GM11168 (cell line): ENCODE measurements around the gene U2AF2.

Source experiments
- in situ Hi-C: fragments of 300-500 bp; cut with MboI; formaldehyde crosslinking; loops from one replicate; pipeline ENCODE4 v1.12.0; 2022; ENCODE audit warnings: low sequenced_read_pairs; ENCODE audit not compliant: unreplicated experiment

Gene U2AF2

GRCh38 chr19:55654868-55655647 lies at the start of gene U2AF2:
Gene U2AF2, plus strand, starts transcription at chr19:55655035. Its CDS starts 70 bp downstream, at chr19:55655105.
- in situ Hi-C loops: no loop called here

DNA sequence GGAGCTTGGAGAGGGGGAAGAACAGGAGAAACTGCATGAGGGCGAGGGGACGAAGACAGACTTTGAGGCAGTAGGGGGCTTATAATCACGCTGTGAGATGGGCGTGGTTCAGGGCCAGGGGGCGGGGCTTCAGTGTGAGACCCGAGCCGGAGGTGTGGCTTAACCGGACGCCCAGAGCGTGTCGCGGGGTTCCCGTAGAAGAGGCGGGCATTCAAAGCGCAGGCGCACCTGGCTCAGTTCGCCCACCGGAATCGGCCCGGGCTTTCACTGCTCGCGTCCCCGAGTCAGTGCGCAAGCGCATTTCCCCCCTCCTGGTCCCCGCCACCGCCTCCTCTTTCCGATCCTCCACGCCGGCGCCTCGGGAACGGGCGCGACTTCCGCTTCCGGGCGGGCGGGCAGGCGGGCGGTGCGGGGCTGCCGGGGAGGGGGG lies 49.6 kb upstream of the U2AF2 start:
- in situ Hi-C loops: no loop called here

DNA sequence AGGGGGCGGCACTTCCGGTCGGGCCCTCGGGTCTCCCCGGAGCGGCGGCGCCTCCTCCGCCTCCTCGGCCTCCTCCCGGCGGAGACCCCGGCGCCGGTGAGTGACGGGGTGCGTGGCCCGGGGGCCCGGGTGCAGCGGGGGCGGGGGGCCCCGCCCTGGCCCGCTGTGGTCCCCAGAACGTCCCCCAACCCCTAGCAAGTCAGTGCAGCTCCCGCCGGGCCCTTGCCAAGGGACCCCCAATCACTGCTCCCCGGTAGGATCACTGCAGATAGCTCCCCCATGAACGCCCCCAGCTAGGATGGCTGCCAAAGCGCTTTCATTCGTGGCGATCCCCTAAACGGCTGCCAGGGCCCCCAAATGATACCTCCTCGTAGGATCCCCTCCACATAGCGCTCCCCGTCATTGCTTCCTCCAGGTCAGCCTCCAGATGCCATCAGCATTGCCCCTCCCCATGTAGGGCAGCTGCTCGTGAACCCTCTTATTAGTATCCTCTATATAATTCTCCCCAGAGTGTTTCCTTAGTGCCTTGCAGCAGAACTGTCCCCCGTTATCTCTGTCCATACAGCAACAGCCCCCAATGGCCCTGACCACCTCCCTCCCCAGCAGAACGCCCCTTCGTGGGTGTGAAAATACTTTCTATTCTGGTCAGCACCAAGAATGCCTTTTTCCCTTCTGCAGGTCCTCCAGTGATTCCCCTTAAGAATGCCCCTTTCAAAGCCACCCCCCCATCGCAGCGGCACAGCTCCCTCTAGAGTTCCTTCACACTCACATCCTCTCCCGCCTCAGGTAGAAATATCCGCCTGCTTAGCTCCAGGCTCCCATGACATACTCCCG lies 49.0 kb upstream of the U2AF2 start, which contains the start of gene ZNF865:
ZNF865 (plus strand) TSS at position 11 of the 834 bp plus-strand sequence. CDS start 7,972 bp downstream, outside the sequence.
- in situ Hi-C loops: no loop called here

DNA sequence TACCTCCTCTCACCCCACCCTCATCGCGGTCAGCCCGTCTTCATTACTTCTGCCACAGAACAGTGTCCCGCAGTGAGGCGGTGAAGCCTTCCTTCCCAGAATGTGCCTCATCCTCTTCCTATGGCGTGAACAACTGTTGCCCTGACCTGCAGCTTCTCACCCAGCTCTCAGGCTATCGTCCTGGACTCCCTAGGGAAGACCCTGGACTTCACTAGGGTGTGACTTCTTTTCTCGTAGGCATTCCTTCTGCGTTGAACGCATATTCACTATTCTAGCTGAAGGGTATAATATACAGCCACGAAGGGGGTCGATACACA lies 48.4 kb upstream of the U2AF2 start:
- in situ Hi-C loops: no loop called here

GRCh38 chr19:55606817-55607216 lies 48.0 kb upstream of the U2AF2 start:
- in situ Hi-C loops: no loop called here

DNA sequence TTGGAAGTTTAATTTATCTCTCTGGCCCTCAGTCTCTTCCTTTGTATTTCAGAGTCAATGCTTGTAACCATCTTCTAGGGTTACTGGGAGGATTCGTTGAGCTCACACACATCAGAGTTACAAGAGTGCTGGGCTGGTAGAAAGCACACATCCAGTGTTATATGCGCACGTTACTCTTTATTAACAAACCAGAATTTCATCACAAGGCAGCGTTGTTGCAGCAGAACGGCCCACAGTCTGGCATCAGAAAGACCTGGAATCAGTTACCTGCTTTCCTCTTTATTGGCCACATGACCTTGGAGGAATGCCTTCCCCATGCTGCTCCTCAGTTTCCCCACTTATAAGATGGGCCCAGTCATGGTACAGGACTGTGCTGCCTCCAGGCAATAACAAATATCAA lies 45.5 kb upstream of the U2AF2 start:
- in situ Hi-C loops: no loop called here

GRCh38 chr19:55611300-55611982 lies 43.4 kb upstream of the U2AF2 start:
- in situ Hi-C loops: no loop called here

GRCh38 chr19:55611983-55612645 lies 42.7 kb upstream of the U2AF2 start:
- in situ Hi-C loops: no loop called here

DNA sequence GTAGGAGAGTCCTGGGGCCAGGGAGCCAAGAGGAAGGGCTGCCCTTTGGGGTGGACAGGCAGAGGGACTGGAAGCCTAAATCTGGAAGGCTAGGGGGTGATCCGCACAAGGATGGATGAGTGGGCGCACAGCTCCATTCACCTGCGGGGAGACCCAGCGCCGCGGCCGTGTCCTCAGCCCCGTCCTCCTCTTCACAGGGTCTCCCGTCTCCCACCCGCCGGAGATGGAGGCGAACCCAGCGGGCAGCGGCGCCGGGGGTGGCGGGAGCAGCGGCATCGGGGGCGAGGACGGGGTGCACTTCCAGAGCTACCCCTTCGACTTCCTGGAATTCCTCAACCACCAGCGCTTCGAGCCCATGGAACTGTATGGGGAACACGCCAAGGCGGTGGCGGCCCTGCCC lies 41.4 kb upstream of the U2AF2 start:
- in situ Hi-C loops: no loop called here

GRCh38 chr19:55613930-55614710 lies 40.7 kb upstream of the U2AF2 start:
- in situ Hi-C loops: no loop called here

DNA sequence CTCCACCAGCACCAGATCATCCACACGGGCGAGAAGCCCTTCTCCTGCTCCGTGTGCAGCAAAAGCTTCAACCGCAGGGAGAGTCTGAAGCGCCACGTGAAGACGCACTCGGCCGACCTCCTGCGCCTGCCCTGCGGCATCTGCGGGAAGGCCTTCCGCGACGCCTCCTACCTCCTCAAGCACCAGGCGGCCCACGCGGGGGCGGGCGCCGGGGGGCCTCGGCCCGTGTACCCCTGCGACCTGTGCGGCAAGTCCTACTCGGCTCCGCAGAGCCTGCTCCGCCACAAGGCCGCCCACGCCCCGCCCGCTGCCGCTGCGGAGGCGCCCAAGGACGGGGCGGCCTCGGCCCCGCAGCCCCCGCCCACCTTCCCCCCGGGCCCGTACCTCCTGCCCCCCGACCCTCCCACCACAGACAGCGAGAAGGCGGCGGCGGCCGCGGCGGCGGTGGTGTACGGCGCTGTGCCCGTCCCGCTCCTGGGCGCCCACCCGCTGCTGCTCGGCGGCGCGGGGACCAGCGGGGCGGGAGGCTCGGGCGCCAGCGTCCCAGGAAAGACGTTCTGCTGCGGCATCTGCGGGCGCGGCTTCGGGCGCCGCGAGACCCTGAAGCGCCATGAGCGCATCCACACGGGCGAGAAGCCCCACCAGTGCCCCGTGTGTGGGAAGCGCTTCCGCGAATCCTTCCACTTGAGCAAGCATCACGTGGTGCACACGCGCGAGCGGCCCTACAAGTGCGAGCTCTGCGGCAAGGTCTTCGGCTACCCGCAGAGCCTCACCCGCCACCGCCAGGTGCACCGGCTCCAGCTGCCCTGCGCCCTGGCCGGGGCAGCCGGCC lies 39.9 kb upstream of the U2AF2 start:
- in situ Hi-C loops: no loop called here

DNA sequence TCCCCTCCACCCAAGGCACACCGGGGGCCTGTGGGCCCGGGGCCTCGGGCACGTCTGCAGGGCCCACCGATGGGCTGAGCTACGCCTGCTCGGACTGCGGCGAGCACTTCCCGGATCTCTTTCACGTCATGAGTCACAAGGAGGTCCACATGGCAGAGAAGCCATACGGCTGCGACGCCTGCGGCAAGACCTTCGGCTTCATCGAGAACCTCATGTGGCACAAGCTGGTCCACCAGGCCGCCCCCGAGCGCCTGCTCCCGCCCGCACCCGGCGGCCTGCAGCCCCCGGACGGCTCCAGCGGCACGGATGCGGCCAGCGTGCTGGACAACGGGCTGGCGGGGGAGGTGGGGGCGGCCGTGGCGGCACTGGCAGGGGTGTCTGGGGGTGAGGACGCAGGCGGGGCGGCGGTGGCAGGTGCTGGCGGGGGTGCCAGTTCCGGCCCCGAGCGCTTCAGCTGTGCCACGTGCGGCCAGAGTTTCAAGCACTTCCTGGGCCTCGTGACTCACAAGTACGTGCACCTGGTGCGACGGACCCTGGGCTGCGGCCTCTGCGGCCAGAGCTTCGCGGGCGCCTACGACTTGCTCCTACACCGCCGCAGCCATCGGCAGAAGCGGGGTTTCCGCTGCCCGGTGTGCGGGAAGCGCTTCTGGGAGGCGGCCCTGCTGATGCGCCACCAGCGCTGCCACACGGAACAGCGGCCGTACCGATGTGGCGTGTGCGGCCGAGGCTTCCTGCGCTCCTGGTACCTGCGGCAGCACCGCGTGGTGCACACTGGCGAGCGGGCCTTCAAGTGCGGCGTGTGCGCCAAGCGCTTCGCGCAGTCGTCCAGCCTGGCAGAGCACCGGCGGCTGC lies 39.1 kb upstream of the U2AF2 start:
- in situ Hi-C loops: no loop called here

GRCh38 chr19:55616395-55616875 lies 38.4 kb upstream of the U2AF2 start:
- in situ Hi-C loops: no loop called here

DNA sequence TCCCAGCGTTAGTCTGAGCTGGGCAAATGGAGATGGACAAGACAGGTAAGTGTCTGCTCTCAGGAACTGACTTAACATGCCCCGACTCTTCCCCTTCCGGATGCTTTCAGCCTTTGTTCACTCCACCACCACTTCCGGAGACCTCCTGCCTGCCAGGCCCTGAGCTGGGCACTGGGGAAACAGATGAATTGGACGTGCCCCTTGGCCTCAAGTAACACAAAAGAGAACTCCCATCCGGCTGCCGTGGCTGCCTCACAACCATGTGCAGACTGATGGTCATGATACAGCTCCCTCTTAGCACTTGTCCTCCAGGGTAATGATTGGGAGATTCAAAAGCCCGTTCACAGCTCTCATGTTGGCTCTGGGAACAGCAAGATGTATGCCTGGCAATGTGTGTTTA lies 37.4 kb upstream of the U2AF2 start:
- in situ Hi-C loops: no loop called here

- in situ Hi-C loops: no loop called here
Observed at GRCh38 chr19:55618426-55618825, 36.4 kb upstream of the U2AF2 start.

GRCh38 chr19:55619286-55619685 lies 35.5 kb upstream of the U2AF2 start:
- in situ Hi-C loops: no loop called here

DNA sequence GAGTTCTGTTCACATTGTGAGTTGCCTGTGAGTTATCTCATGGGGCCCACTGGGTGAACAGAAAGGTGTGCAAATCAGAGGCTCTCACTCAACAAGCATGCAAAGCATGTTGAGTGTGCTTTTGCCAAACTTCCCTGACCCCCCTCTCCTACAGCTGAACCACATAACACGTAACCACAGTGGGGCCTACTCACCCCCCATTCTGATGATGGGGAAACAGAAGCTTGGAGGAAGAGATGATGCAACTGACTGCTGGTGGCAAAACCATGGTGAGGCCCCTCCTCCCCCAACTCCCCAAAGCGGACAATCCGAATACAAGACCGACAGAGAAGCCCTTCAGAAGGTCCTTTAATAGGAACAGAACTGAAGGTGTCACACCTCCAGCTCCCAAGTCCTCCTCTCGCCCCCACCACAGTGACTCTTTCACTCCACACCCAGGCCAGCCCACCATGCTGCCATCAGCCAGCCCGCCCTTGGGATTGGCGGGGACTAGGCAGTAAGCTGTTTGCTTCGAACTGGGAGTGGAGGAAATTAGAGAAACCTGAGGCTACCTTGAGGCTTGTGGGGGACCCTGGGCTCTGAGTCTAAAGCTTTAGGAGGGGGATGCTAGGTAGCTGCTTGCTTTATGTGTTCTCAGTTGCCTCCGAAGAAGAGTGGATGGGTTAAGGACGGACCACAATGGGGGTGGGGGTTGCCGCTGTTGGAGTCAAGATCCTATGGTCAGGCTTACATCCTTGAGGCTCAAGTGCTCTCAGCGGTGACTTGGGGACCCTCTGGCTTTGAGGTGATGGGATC lies 34.2 kb upstream of the U2AF2 start:
- in situ Hi-C loops: no loop called here
